RPMI8226 (cell line): ENCODE measurements around the gene SYNM.

ENCODE experiments used
- DNase-seq: peaks from one replicate; pipeline ENCODE4 v3.0.0-alpha.2; 2015

Gene SYNM

DNA sequence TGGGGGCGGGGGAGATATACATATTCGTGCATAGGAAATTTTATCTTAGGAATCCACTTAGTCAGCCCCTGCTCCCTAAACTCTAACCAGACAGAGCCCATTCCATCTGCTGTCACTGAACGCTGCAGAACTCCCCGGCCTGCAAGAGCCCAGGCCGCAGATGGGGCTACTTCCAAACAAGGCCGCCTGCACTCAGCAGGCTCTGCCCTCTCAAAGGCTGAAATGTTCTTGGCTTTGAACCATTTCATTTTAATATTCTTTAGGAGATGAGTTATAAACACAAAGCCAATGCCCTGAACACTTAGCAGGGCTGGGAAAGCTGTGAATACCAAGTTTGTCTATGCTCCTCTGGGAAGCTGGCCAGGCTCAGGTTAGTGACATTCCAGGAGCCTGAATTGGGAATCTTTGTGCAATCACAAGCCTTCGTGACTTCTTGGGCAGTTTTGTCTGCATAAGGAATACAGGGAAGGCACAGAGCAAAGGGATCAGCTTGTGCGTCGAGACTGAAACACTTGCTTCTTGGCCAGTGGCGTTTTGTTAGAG lies 65.0 kb downstream of the SYNM start:
- no peak for DNase-seq

DNA sequence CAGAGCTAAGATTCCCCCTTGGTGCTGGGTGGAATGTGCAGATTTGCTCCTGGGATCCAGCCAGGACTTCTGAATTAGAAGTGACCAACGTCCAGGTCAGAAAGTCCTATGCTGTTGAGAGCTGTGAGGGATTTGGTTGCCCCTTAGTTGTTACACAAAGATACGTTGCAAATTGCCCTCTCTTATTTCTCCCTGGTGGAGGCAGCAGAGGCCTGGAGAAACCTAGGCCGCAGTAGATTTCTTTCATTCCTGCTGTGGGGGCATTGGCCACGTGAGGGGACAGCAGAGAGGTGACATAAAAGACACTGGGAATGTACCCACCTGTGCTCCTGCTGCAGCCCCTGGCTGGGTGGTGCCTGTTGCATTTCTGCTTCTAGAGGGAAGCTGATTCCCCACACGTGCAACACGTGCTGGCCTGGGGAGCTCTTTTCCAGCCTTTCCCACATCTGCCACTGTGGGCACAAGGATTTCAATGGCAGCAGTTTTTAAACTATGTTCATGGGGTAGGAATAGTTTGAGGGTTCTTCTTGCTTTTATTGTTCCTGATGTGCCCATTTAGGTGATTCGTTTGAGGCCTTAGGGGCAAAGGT lies 65.7 kb downstream of the SYNM start:
- DNase-seq, result no peak

DNA sequence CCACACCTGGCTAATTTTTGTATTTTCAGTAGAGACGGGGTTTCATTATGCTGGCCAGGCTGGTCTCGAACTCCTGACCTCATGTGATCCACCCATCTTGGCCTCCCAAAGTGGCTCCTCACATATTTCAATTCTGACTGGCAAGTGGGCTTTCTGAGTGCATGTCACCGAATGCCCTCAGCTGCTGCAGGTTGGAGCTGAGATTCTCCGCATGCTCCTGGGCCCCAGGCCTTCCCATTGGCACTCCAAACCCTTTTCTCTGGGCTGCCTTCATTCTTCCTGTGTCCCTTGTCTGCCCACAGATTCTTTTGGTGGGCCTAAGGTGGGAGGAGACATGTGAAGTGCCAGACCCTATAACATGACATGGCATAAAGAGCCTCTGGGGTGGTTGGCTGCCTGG lies 67.3 kb downstream of the SYNM start:
- no peak for DNase-seq

DNA sequence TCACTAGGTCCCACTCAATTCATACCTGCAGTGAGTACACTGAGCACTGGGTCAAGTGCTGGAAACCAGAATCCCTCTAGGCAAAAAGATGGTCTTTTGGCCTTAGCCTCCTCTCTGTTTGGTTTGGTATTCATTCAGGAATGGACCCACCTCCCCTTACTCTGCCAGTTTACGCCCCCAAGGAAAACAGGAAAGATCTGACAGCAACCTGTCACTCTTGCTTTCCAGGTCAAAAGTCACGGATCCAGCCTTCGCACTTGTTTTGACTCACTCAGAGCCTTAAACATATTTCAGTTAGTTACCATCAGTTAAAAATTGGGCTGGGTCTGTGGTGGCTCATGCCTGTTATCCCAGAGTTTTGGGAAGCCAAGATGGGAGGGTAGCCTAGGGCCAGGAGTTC lies 68.1 kb downstream of the SYNM start:
- no peak for DNase-seq

DNA sequence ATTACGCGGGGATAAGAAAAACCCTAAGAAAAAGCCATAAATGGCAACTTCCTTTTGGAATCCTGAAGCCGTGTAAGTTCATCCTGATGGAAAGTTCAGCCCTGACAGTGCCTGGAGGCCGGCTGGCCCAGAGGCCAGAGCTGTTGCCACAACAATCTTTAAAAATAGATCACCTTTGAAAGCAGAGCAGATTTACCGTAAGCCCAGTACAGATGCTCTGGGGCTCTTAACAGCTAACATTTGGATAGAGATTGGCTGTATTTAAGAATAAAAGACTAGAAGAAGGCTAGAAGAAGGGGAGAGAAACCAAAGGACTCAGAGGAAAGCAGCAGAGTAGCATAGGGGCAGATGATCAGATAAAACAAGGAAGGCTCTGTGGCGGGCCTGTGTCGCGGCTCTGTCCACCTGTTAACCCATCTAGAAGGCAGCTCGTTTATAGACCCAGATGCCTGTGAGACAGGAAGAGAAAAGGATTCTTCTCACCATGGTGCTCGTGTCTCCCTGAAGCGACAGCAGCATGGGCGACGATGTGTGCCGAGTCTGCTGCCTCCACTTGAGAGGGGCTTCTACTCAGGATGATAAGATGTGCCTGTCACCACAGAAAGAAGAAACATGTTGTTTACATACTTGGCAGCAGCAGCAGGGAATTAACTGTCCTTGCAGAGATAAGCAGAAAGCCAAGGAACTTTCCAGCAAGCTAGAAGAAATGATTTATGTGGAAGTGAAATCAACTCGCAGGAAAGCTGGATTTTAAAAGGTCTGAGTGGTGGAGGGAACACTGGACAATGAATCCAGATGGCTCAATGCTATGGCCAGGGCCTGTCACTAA lies 69.9 kb downstream of the SYNM start:
- no peak for DNase-seq

DNA sequence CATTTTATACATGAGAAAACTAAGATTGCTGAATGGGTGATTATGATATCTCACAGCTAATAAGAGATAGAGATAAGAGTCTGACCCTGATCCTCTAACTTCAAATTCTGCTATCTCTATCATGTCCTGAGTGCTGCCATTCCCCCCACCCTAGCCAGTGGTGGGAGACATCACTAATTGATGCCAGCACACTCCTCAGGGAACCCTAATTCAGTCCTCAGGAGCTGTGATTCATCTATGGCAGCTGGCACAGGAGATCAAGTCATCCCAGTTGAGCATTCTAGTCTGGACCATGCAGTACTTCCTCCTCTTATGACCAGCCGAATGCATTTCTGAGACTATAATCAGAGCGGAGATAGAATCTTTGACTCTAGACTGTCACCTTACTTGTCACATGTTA lies 71.9 kb downstream of the SYNM start:
- no peak for DNase-seq

DNA sequence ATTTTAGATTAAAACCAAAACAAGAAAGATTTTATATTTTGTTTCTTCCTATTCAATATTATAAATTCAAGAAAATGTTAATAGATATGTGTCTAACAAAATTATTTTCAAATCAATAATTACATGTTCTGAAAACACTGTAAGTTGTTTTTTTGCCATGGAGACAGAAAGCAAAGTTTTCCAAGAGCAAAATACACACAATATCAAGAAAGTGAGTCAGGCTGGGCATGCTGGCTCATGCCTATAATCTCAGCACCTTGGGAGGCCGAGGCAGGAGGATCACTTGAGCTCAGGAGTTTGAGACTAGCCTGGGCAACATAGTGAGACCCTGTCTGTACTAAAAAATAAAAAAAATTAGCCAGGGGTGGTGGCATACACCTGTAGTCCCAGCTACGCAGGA lies 72.8 kb downstream of the SYNM start:
- DNase-seq, result no peak

DNA sequence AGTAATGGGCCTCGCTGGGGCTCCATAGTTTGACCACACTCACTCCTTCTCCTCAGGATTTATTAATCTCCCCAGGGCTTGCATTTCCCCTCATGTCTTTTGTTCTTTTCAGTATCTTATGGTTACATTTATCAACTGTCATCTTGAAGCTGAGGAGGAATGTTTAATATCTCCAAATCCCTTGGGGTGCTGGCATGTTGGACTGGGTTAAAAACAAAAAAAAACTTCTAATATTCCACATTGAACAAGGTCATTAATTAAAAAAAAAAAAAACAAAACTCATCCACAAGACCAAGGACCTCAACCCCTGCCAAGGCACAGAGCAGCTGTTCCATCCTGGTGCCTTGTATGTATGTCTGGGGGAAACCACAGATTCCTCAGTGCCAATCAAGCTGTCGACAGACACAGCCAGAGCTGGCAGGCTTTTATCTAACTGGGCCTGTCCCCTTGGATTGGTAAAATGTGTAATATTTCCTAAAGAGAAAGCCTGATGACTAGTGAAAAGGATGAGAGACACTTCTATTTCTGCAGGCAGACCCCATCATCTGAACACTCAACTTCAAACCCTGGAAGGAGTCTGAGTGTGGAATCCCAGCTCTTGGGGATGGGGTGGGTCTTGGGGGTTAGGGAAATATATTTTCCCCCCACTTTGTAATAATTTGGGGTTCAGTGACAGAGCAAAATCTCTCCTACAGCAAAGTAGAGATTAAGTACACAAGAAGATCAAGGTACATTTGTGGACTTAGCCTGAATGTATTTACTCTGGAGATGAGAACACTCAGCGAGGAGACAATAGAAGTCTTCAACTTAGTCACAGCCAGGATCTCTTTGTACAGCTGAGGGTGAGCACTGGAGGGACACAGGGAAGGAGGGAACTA lies 75.4 kb downstream of the SYNM start:
- no peak for DNase-seq

DNA sequence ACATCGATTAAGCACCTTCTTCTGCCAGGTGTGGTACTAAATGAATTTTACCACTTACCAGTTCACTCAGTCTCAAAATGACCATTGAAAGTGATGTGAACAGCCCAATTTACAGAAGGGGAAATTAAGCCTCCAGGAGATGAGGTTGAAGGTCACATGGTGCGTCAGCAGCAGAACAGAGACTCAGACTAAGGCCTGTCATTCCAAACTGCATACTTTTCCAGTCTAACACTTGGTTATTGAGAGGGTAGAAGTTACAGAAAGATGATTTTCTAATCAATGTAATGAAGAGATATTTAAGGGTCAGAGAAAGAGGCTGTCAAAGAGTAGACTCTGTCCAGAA lies 76.1 kb downstream of the SYNM start:
- no peak for DNase-seq

DNA sequence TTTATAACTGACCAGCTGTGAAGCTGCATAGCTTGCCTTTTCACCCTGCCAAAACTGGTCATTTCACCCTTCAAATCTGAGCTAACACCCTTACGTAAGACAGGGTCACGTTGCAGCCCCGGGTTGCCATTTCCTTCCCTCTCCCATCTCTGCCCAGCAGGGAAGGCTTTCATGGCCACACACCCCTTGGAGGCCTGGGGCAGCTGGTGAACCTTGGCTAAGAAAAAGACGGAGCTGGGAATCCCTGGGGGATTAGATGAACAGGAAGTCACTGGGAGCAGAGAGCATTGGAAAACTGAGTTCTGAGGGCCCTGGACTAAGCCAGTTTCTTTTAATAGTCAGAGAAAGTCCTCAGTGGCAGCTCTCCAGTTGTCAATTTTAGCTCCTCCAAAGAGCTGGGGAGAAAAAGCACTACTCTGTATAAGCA lies 76.7 kb downstream of the SYNM start:
- no peak for DNase-seq

DNA sequence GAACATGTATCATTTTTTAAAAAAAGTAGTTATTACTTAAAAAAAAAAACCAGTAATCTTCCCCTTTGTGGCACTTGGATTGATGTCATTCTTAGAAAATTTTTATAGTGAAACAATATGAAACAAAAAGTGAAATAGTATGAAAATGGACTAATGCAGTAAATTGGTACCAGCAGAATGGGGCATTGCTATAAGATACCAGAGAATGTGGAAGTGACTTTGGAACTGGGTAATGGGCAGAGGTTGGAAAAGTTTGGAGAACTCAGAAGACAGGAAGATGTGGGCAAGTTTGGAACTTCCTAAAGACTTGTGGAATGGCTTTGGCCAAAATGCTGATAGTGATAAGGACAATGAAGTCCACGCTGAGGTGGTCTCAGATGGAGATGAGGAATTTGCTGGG lies 77.9 kb downstream of the SYNM start:
- DNase-seq, result no peak
